ENCODE measurements around the gene TGFB1I1. TPM values are rescaled to one million over a fixed set of nuclear protein-coding genes. Genes with fewer than 3 reads are reported as not detected.
"Not testable (repeated sequence)": the region's sequence is repeated elsewhere in the genome, so short reads cannot be mapped to it uniquely, and the experiment has no call there.

The TGFB1I1 gene
- total RNA-seq, 2 donors from 2014 or later, result 7.4 to 42.8 TPM

GRCh38 chr16:31501226-31501965 lies 29.4 kb downstream of the TGFB1I1 start:
- ATAC-seq (no peak), DNase-seq (no peak)
- intact Hi-C loops (cut with DNase I, micrococcal nuclease), result no loop called here

- intact Hi-C loops (cut with DNase I, micrococcal nuclease), result no loop called here
- DNase-seq (no peak), ATAC-seq (no peak)
Observed at GRCh38 chr16:31501966-31502348, 30.0 kb downstream of the TGFB1I1 start.

- ATAC-seq (no peak), DNase-seq (no peak)
- intact Hi-C loops (cut with DNase I, micrococcal nuclease), result no loop called here
Observed at GRCh38 chr16:31502981-31503380, 31.0 kb downstream of the TGFB1I1 start.

- intact Hi-C loops (cut with DNase I, micrococcal nuclease); ATAC-seq; DNase-seq: not testable (repeated sequence)
Observed at GRCh38 chr16:31503555-31503954, 31.6 kb downstream of the TGFB1I1 start.

- ATAC-seq, result no peak
- no peak for DNase-seq
- intact Hi-C loops (cut with DNase I, micrococcal nuclease), result no loop called here
Observed at GRCh38 chr16:31504159-31504558, 32.2 kb downstream of the TGFB1I1 start.

GRCh38 chr16:31505483-31505882 lies 33.5 kb downstream of the TGFB1I1 start:
- DNase-seq (no peak), ATAC-seq (no peak)
- intact Hi-C loops (cut with DNase I, micrococcal nuclease), result no loop called here

GRCh38 chr16:31507617-31507928 lies 35.6 kb downstream of the TGFB1I1 start:
- intact Hi-C loops (cut with DNase I, micrococcal nuclease), result no loop called here
- DNase-seq (no peak), ATAC-seq (peak; percentile 38)

- intact Hi-C loops (cut with DNase I, micrococcal nuclease), result no loop called here
- ATAC-seq, result peak; percentile 98
- peak; percentile 91 to 94 for DNase-seq
Observed at GRCh38 chr16:31507929-31508705, 36.2 kb downstream of the TGFB1I1 start, which contains the start of gene RUSF1. Gene RUSF1, minus strand, starts transcription at chr16:31508391. Its CDS starts 18 bp downstream, at chr16:31508373.

- intact Hi-C loops (cut with DNase I, micrococcal nuclease), result no loop called here
- DNase-seq (no peak), ATAC-seq (peak; percentile 35)
Observed at GRCh38 chr16:31508706-31509195, 36.8 kb downstream of the TGFB1I1 start.

GRCh38 chr16:31513126-31513525 lies 41.2 kb downstream of the TGFB1I1 start:
- intact Hi-C loops (cut with DNase I, micrococcal nuclease), result no loop called here
- DNase-seq, result no peak
- no peak for ATAC-seq

GRCh38 chr16:31513884-31514283 lies 41.9 kb downstream of the TGFB1I1 start:
- DNase-seq, result no peak
- ATAC-seq, result no peak
- intact Hi-C loops (cut with DNase I, micrococcal nuclease), result no loop called here

GRCh38 chr16:31517800-31518402 lies 45.9 kb downstream of the TGFB1I1 start:
- intact Hi-C loops (cut with DNase I, micrococcal nuclease), result no loop called here
- no peak for ATAC-seq
- DNase-seq, result no peak

- DNase-seq (no peak), ATAC-seq (no peak)
- intact Hi-C loops (cut with DNase I, micrococcal nuclease), result no loop called here
Observed at GRCh38 chr16:31519759-31520431, 47.9 kb downstream of the TGFB1I1 start.

- no peak for ATAC-seq
- intact Hi-C loops (cut with DNase I, micrococcal nuclease), result no loop called here
- no peak for DNase-seq
Observed at GRCh38 chr16:31521368-31521767, 49.4 kb downstream of the TGFB1I1 start.

- no peak for ATAC-seq
- intact Hi-C loops (cut with DNase I, micrococcal nuclease), result no loop called here
Observed at GRCh38 chr16:31522071-31522470, 50.1 kb downstream of the TGFB1I1 start.

GRCh38 chr16:31523768-31524167 lies 51.8 kb downstream of the TGFB1I1 start:
- ATAC-seq, result not testable (repeated sequence)

More at GRCh38 chr16:31522071-31522470, 50.1 kb downstream of the TGFB1I1 start:
- no peak for DNase-seq

GRCh38 chr16:31525113-31525512 lies 53.2 kb downstream of the TGFB1I1 start:
- ATAC-seq (no peak), DNase-seq (no peak)
- intact Hi-C loops (cut with DNase I, micrococcal nuclease), result no loop called here

More at GRCh38 chr16:31523768-31524167, 51.8 kb downstream of the TGFB1I1 start:
- intact Hi-C loops (cut with DNase I, micrococcal nuclease); DNase-seq: not testable (repeated sequence)
